ENCODE data around the gene LIN37.

Gene LIN37

DNA sequence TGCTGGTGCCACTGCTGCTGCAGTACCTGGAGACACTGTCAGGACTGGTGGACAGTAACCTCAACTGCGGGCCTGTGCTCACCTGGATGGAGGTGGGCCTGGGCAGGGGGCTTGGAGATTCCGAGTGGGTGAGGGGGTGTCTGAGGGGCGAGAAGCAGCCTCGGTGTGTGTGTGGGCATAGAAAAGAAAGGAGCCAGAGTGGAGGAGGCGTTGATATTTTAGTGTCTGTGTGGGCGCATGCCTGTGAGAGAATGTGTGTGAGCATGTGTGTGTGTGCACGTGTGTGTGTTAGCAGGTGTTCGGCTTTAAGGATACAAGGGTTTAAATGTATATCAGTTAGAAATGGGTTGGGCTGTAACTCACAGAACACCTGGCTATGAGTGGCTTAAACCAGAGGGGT, 30.7 kb downstream of the LIN37 start:
- TF ChIP-seq, protein P1, sequence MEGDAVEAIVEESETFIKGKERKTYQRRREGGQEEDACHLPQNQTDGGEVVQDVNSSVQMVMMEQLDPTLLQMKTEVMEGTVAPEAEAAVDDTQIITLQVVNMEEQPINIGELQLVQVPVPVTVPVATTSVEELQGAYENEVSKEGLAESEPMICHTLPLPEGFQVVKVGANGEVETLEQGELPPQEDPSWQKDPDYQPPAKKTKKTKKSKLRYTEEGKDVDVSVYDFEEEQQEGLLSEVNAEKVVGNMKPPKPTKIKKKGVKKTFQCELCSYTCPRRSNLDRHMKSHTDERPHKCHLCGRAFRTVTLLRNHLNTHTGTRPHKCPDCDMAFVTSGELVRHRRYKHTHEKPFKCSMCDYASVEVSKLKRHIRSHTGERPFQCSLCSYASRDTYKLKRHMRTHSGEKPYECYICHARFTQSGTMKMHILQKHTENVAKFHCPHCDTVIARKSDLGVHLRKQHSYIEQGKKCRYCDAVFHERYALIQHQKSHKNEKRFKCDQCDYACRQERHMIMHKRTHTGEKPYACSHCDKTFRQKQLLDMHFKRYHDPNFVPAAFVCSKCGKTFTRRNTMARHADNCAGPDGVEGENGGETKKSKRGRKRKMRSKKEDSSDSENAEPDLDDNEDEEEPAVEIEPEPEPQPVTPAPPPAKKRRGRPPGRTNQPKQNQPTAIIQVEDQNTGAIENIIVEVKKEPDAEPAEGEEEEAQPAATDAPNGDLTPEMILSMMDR (IDR thresholded peaks at IDR 0.05; ENCODE audit: insufficient read depth, missing control alignments), result no peak
- FAIRE-seq (no peak), DNase-seq (ENCODE audit: insufficient read length, low spot score) (no peak)

GRCh38 chr19:35780058-35780457, 31.7 kb downstream of the LIN37 start:
- no peak for FAIRE-seq
- DNase-seq (ENCODE audit: insufficient read length, low spot score), result no peak
- TF ChIP-seq, protein P1 (IDR thresholded peaks at IDR 0.05; ENCODE audit: insufficient read depth, missing control alignments), result no peak

- TF ChIP-seq, protein P1 (IDR thresholded peaks at IDR 0.05; ENCODE audit: insufficient read depth, missing control alignments), result no peak
- FAIRE-seq (no peak), DNase-seq (ENCODE audit: insufficient read length, low spot score) (no peak)
Observed at GRCh38 chr19:35780717-35781116, 32.3 kb downstream of the LIN37 start.

DNA sequence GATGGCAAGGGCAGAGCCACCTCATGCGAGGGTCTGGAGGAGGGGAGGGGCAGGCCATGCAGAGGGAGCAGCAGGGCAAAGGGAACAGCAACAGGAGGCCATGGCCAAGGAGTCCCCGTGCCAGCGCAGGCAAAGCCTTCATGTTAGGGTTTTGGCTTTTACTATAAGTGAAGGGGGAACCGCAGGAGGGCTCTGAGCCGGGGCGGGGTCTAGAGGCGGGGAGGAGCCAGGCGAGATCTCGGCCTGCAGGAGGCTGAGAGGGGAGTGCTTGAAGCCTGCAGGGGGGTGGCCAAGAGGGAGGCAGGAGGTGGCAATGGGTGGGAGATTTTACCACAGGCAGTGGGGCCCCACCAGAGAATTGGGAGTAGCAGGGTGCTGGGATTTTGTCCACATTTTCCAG, 33.3 kb downstream of the LIN37 start:
- TF ChIP-seq, protein P1 (IDR thresholded peaks at IDR 0.05; ENCODE audit: insufficient read depth, missing control alignments), result no peak
- DNase-seq (ENCODE audit: insufficient read length, low spot score) (no peak), FAIRE-seq (no peak)

DNA sequence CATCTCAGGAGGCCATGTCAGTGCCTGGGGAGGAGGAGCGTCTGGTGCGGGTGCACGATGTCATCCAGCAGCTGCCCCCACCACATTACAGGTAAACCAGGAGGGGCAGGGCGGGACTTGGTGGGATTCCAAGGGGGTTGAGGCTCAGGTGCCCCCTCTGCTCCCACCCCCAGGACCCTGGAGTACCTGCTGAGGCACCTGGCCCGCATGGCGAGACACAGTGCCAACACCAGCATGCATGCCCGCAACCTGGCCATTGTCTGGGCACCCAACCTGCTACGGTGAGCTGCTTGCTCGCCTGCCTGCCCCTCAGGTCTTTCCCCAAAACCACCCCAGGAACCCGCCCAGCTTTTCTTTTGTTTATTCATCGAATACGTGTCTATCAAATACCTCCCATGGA, 34.2 kb downstream of the LIN37 start:
- FAIRE-seq (no peak), DNase-seq (ENCODE audit: insufficient read length, low spot score) (no peak)
- TF ChIP-seq, protein P1 (IDR thresholded peaks at IDR 0.05; ENCODE audit: insufficient read depth, missing control alignments), result no peak

- FAIRE-seq, result no peak
- DNase-seq (ENCODE audit: insufficient read length, low spot score), result no peak
- TF ChIP-seq, protein P1 (IDR thresholded peaks at IDR 0.05; ENCODE audit: insufficient read depth, missing control alignments), result no peak
Observed at GRCh38 chr19:35783469-35784434, 35.4 kb downstream of the LIN37 start.

All from D721Med (cell line).